HEK293T (cell line): ENCODE results near the gene KRTAP17-1.
"Not testable (repeated sequence)": the region's sequence is repeated elsewhere in the genome, so short reads cannot be mapped to it uniquely, and the experiment has no call there.

Experiments used
- CTCF ChIA-PET: fragments of 350-600 bp; formaldehyde crosslinking; extraction: SDS; loops from one replicate; lab custom pipeline; 2021; ENCODE audit warnings: antibody characterized with exemption, inconsistent platforms; lab: Yijun Ruan, JAX
- POLR2A ChIA-PET: fragments of 350-600 bp; formaldehyde crosslinking; extraction: SDS; loops from one replicate; lab custom pipeline; 2020; ENCODE audit warnings: antibody characterized with exemption, inconsistent platforms; lab: Yijun Ruan, JAX
- DNase-seq: peaks from one replicate; pipeline ENCODE4 v3.0.0; 2012; ENCODE audit warnings: mixed read lengths; ENCODE audit errors: extremely low spot score
- ARNT ChIP-seq: fragments of 450-650 bp; IDR thresholded peaks from 2 replicates; pipeline ENCODE4 v1.6.1; 2017; ENCODE audit warnings: mild to moderate bottlenecking
- BHLHE40 ChIP-seq: fragments of 450-650 bp; IDR thresholded peaks from 2 replicates; pipeline ENCODE4 v1.6.1; 2016; ENCODE audit warnings: mild to moderate bottlenecking, moderate library complexity, borderline replicate concordance
- CTBP1 ChIP-seq: fragments of 450-650 bp; IDR thresholded peaks from 2 replicates; pipeline ENCODE4 v1.6.1; 2016; ENCODE audit warnings: borderline replicate concordance
- ELF4 ChIP-seq: fragments of 450-650 bp; IDR thresholded peaks from 2 replicates; pipeline ENCODE4 v1.6.1; 2017; ENCODE audit warnings: antibody characterized with exemption
- FOXA1 ChIP-seq: fragments of 450-650 bp; IDR thresholded peaks from 2 replicates; pipeline ENCODE4 v1.6.1; 2016; ENCODE audit warnings: mild to moderate bottlenecking
- FOXK2 ChIP-seq: fragments of 450-650 bp; IDR thresholded peaks from 2 replicates; pipeline ENCODE4 v1.6.1; 2016; ENCODE audit warnings: mild to moderate bottlenecking
- FOXM1 ChIP-seq: fragments of 450-650 bp; IDR thresholded peaks from 2 replicates; pipeline ENCODE4 v1.6.1; 2017; ENCODE audit warnings: mild to moderate bottlenecking, borderline replicate concordance
- HDGF ChIP-seq: fragments of 450-650 bp; IDR thresholded peaks from 2 replicates; pipeline ENCODE4 v1.6.1; 2017; ENCODE audit warnings: antibody characterized with exemption, borderline replicate concordance
- L3MBTL2 ChIP-seq: fragments of 450-650 bp; conservative IDR thresholded peaks from 2 replicates; pipeline ENCODE4 v1.6.1; 2016; ENCODE audit warnings: mild to moderate bottlenecking
- LEF1 ChIP-seq: fragments of 450-650 bp; IDR thresholded peaks from 2 replicates; pipeline ENCODE4 v1.6.1; 2017; ENCODE audit warnings: mild to moderate bottlenecking, borderline replicate concordance
- NFRKB ChIP-seq: fragments of 450-650 bp; IDR thresholded peaks from 2 replicates; pipeline ENCODE4 v1.6.1; 2016; ENCODE audit warnings: mild to moderate bottlenecking, moderate library complexity
- SP1 ChIP-seq: fragments of 450-650 bp; IDR thresholded peaks from 2 replicates; pipeline ENCODE4 v1.6.1; 2017
- SUZ12 ChIP-seq: fragments of 450-650 bp; IDR thresholded peaks from 2 replicates; pipeline ENCODE4 v1.6.1; 2016; ENCODE audit warnings: mild to moderate bottlenecking
- TARDBP ChIP-seq: fragments of 450-650 bp; IDR thresholded peaks from 2 replicates; pipeline ENCODE4 v1.6.1; 2016
- ZNF384 ChIP-seq: fragments of 450-650 bp; IDR thresholded peaks from 2 replicates; pipeline ENCODE4 v1.6.1; 2016
- TF ChIP-seq, protein P1 (sequence below): fragments of 450-650 bp; IDR thresholded peaks from 2 replicates; pipeline ENCODE4 v1.6.1; 2016

The KRTAP17-1 gene

DNA sequence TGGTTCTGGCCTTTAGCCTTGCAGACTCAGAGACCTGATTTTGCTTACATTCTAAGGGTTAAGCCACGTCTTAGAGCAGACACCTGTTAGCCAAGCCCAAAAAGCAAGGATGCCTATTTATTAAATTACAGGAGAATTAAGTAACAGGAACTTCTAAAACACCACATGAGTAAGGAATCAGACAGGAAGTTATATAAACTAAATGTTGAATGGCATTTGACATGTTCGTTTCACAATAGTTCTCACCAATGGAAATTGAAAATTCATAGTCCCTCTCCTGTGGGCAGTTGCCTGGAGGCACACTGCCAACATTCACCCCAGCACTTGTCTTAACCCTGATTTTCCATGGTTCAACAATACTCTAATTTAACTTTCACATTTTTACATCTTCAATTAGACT lies 31.0 kb downstream of the KRTAP17-1 start:
- CTCF ChIA-PET, result no interaction called here
- no peak for TF ChIP-seq LEF1
- no peak for TF ChIP-seq NFRKB
- TF ChIP-seq SUZ12, result no peak
- no peak for TF ChIP-seq CTBP1
- no peak for TF ChIP-seq TARDBP
- TF ChIP-seq ZNF384, result no peak
- no peak for TF ChIP-seq FOXM1
- TF ChIP-seq FOXK2, result no peak
- TF ChIP-seq ARNT, result no peak
- no peak for TF ChIP-seq SP1
- TF ChIP-seq, protein P1, sequence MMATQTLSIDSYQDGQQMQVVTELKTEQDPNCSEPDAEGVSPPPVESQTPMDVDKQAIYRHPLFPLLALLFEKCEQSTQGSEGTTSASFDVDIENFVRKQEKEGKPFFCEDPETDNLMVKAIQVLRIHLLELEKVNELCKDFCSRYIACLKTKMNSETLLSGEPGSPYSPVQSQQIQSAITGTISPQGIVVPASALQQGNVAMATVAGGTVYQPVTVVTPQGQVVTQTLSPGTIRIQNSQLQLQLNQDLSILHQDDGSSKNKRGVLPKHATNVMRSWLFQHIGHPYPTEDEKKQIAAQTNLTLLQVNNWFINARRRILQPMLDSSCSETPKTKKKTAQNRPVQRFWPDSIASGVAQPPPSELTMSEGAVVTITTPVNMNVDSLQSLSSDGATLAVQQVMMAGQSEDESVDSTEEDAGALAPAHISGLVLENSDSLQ, result no peak
- no peak for TF ChIP-seq FOXA1
- TF ChIP-seq L3MBTL2, result no peak
- no peak for DNase-seq
- POLR2A ChIA-PET, result no interaction called here

DNA sequence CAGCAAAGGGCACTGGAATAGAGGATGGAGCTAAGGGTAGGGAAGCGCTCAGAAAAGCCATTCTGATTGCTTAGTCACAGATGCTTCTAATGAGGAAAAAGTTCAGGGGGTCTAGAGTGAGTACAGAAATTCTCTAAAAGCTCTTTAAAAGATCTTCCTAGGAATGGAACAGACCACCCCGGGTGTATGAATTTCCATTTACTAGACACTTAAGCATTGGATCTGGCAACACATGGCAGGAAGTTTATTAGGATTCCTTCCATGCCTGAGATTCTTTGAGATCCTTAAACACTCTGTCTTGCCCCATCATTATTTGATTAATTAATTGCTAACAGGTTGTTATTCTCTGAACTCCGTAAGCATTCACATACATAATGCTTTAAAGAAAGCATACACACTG lies 31.5 kb downstream of the KRTAP17-1 start:
- no peak for TF ChIP-seq FOXK2
- TF ChIP-seq NFRKB, result no peak
- no peak for TF ChIP-seq TARDBP
- TF ChIP-seq BHLHE40, result no peak
- TF ChIP-seq CTBP1, result no peak
- TF ChIP-seq, protein P1, result no peak
- TF ChIP-seq L3MBTL2, result no peak
- no peak for TF ChIP-seq LEF1
- ChIA-PET CTCF (no interaction called here), POLR2A (no interaction called here)
- DNase-seq, result no peak

DNA sequence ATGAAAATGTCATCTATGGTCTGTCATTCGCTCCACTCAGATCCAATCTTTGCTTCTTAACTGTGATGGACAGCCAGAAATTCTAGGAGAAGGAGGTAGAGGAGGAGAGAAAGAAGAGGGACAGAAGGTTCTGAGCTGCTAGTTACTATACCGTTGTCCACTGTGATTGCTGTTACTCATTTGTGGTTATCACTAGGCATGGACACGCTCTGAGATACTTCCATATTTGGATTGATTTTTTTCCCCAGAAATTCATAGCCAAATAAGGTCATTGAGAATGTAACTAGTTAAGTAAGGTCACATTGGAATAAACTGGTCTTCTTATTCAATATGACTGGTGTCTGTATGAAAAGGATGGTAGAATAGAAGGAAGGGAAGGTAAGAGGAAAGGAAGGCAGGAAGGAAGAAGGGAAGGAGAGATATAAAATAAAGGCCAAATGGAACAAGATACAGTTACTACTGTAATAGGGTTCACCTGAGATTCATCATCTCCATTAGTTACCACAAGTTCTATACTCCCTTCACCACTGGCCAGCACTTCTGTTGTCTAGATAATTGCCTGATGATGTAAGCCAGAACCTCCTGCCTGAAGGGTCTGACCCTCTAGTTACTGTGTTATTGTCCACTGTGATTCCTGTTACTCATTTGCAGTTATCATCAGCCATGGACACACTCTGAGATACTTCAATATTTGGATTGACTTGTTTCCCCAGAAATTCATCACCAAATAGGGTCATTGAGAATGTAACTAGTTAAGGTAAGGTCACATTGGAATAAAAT lies 37.1 kb downstream of the KRTAP17-1 start:
- TF ChIP-seq ARNT (no peak), HDGF (no peak), BHLHE40 (no peak), ELF4 (no peak), ZNF384 (no peak), SP1 (no peak), TARDBP (no peak), CTBP1 (no peak), FOXM1 (no peak), SUZ12 (no peak), FOXK2 (no peak), FOXA1 (no peak), NFRKB (no peak), LEF1 (no peak), L3MBTL2 (no peak)
- DNase-seq, result no peak
- POLR2A ChIA-PET, result no interaction called here
- CTCF ChIA-PET, result no interaction called here

DNA sequence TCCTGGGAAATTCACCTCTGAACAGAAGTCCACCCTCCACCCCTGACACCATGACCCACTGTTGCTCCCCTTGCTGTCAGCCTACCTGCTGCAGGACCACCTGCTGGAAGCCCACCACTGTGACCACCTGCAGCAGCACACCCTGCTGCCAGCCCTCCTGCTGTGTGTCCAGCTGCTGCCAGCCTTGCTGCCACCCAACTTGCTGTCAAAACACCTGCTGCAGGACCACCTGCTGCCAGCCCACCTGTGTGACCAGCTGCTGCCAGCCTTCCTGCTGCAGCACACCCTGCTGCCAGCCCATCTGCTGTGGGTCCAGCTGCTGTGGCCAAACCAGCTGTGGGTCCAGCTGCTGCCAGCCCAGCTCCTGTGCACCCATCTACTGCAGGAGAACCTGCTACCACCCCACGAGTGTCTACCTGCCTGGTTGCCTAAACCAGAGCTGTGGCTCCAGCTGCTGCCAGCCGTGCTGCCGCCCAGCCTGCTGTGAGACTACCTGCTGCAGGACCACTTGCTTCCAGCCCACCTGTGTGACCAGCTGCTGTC lies 39.8 kb downstream of the KRTAP17-1 start, which contains the start of gene KRTAP9-7:
Gene KRTAP9-7 (plus strand): TSS at position 51 of the 543 bp plus-strand sequence. CDS start 0 bp downstream, at position 51.
- DNase-seq, POLR2A ChIA-PET, CTCF ChIA-PET: not testable (repeated sequence)

DNA sequence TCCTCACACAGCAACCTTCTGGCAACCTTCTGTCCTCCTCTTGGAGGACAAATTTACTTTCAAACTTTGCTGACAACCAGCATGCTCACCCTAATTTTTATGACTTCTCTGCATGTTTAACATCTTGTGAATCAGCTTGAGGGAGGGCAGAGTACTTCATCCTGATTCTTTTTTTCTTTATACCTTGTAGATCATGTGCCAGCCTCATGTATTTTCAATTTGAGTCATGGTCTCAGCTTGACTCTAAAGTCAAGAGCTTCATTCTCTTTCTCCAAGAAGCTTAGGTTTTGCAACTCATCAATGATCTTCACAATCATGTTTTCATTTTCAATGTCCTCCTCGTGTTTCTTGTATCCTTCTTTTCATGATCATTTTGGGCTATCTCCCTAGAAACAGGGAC lies 43.7 kb downstream of the KRTAP17-1 start:
- no peak for DNase-seq
- CTCF ChIA-PET, result no interaction called here
- TF ChIP-seq NFRKB (no peak), CTBP1 (no peak), ARNT (no peak), TARDBP (no peak), SUZ12 (no peak), ELF4 (no peak), LEF1 (no peak), FOXK2 (no peak), L3MBTL2 (no peak), ZNF384 (no peak)
- TF ChIP-seq, protein P1, result no peak
- POLR2A ChIA-PET, result no interaction called here

DNA sequence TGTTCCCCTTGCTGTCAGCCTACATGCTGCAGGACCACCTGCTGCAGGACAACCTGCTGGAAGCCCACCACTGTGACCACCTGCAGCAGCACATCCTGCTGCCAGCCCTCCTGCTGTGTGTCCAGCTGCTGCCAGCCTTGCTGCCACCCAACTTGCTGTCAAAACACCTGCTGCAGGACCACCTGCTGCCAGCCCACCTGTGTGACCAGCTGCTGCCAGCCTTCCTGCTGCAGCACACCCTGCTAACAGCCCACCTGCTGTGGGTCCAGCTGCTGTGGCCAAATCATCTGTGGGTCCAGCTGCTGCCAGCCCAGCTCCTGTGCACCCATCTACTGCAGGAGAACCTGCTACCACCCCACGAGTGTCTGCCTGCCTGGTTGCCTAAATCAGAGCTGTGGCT lies 44.2 kb downstream of the KRTAP17-1 start:
- POLR2A ChIA-PET, CTCF ChIA-PET, DNase-seq: not testable (repeated sequence)

DNA sequence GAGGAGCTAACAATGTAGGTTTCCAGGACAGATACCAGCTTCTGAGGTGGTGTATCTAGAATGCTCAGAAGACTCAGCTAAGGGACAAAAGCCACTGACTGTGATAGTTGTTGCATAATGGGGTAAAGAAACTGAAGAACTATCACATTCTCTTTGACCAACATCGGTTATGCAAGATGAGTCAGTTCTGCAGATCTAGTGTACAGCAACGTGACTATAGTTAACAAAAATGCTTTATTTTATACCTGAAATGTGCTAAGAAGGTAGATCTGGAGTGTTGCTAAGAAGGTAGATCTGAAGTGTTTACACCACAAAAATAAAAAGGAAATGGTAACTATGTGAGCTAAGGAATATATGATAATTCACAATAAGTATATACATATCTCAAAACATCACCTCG lies 47.8 kb downstream of the KRTAP17-1 start:
- DNase-seq, result no peak
- TF ChIP-seq ZNF384, result no peak
- ChIA-PET POLR2A (no interaction called here), CTCF (no interaction called here)
